ENCODE data around the gene PRPF39.
"Not testable (repeated sequence)": the region's sequence is repeated elsewhere in the genome, so short reads cannot be mapped to it uniquely, and the experiment has no call there.

Gene PRPF39

GRCh38 chr14:45140661-45141187 lies 56.8 kb downstream of the PRPF39 start:
- DNase-seq, result no peak

- not testable (repeated sequence) for DNase-seq
Observed at GRCh38 chr14:45142083-45142482, 58.2 kb downstream of the PRPF39 start.

- DNase-seq, result no peak
Observed at GRCh38 chr14:45144658-45145057, 60.7 kb downstream of the PRPF39 start.

GRCh38 chr14:45145214-45145613 lies 61.3 kb downstream of the PRPF39 start:
- DNase-seq, result no peak

- DNase-seq, result no peak
Observed at GRCh38 chr14:45149602-45150001, 65.7 kb downstream of the PRPF39 start.

- no peak for DNase-seq
Observed at GRCh38 chr14:45150386-45150890, 66.5 kb downstream of the PRPF39 start.

- no peak for DNase-seq
Observed at GRCh38 chr14:45156067-45156466, 72.2 kb downstream of the PRPF39 start.

Data from NCI-H1417 (cell line).